Inflammatory macrophage (primary cell): ENCODE results near the gene LRP3.

Experiments
- DNase-seq, 2 donors: peaks; one replicate each; pipeline ENCODE4 v3.0.0-alpha.2; 2020 to 2022

LRP3 gene

DNA sequence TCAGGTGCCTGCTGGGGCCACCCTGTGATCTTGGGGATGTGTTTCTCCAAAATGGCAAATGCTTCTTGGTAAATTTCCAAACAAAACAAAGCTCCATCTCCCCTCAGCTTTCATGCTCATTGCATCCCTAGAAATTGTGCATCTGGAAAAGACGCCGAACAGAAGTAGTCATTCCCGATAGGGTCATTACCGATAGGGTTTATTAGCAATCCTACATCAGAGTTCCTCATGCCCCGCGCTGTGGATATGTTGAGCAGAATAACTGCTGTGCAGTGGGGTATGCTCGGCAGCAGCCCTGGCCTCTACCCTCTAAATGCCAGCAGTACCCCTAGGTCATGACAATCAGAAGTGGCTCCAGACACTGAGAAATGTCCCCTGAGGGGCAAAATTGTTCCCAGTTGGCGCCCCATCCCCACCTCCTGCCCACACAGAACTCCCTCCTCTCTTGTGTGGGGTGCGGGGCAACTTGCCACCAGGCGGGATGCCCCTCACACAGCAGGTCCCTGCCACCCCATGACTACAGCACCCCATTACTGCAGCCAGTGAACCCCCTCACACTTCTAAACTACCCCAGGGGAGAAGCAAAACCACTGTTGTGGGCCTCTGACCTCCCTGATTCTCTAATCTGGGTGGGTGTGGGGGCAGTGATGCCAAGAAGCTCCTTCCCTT lies 44.5 kb downstream of the LRP3 start:
- DNase-seq, result no peak

DNA sequence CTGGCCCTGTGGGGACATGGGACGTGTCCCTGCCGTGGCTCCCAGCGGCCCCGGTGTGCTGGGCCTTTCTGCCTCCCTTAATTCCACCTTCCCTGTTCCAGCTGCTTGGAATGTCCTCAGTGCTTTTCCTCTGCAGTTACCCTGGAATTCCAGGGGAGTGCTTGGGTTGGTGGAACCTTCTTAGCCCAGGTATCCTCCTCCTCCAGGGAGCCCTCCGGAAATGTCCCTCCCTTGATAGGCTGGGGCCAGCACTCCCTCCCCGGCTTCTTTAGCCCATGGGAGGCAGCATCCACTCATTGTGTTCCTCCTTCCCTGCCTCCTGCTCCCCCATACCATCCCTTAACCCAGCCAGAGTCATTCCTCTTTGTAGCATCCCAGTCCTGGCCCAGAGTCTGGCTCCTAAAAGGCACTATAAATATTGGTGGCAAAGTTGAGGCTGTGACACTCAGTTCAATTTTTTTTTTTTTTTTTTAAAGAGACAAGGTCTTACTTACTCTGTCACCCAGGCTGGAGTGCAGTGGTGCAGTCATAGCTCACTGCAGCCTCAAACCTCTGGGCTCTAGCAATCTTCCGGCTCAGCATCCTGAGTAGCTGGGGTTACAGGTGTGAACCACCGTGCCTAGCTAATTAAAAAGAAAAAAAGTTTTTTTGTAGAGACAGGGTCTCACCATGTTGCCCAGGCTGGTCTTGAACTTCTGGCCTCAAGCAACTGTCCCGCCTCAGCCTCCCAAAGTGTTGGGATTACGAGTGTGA lies 45.3 kb downstream of the LRP3 start:
- no peak for DNase-seq

DNA sequence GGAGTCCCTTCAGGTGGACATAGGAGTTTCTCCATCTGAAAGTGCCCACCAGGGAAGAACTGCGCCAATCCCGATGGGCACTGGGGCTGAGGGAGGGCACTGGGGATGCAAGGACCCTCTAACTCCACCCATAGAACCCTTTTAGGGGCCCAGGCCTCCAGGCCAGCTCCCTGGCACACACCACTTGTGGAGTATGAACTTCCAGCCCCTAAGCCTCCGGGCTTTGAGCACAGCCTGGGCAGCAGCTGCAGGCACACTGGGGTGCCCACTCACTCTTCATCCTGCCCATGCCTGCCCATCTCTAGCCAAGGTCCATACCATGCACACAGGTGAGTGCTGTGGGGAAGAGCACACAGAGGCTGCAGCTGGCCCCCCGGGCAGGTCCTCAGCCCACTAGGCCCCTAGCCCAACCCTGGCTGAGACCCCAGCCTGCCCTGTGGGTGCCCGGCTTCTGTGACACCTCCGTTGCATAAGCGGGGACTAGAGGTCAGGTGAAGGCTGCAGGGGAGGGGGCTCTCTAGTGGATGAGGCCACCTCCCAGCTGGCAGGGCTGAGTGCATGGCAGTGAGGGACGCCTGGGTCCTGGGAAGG lies 46.1 kb downstream of the LRP3 start:
- no peak for DNase-seq

DNA sequence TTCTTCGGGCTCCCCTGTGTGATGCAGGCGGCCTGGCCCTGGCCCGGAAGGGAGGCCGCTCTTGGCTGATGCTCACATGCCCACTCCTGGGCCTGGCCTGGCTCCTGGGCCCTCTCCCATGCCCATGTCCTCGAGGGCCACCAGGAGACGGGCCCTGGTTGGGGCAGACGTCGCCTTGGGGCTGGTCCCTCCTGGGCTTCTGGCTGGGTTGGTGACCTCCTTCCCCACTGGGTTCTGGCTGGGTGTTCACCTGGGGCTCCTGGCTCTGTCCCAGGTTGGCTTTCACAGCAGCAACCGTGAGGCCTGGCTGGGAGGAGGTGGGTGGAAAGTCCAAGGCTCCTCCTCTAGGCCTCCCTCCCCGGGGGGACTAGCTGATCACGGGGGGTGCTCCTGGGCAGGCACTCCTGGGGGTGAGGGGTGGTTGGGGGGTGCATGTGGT lies 47.0 kb downstream of the LRP3 start:
- DNase-seq, result no peak

DNA sequence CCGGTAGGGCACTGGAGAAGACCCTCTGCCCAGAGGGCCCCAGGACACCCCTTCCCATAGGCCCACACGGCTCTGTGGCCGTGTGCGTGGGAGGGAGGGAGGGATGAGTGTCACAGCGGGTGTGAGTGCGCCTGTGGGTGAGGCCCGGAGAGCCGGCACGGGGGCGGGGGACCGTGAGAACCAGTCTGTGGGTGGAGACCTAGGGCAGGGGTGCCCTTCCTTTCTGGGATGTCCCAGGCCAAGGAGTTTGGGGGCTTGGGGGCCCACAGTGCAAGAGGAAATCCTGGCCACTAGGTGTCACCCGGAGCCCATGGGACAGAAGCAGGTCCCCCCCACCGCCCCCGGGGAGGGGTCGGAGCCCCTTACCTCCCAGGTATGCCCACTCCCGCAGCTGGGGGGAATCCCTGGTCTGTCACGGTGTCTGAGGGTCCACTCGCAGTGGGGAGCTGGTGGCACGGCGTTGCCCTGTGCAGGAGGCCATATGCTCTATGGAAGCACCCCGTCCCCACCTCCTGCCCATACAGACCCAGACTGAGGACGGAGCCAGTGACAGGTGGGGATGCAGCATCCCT lies 47.5 kb downstream of the LRP3 start:
- peak; percentile 26 to 53 for DNase-seq

DNA sequence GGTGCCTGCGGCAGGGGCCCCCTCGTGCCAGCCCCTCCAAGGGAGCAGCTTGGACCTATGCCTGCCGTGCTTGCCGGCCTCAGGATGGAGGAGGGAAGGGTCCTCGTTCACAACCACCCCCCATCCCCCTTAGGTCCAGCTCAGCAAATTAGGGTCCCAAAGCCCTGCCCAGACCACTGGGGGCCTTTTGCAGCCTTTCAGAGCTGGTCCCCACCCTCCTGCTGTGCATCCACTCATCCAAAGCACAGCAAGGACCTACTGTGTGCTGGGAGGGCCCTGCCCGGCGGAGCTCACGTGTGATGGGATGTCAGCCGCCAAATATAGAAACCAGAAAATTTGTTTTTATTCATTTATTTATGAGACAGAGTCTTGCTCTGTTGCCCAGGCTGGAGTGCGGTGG lies 48.0 kb downstream of the LRP3 start:
- DNase-seq, result no peak

DNA sequence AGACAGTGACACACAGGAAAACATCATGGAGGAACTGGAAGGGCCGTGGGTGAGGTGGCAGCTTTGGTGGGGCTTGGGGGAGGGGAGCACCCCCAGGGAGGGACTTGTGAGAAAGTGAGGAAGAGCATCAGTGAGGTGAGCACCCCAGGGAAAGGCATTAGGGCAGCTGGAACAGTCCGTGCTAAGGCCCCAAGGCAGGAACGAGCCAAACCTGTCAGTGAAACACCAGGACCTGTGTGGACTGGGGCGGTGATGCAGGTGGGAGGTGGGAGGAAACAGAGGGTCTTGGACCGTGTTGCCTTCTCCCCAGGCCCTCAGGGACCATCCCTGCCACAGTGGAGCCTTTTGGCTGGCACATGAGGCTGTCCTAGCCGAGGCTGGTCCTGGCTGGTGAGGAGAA lies 48.8 kb downstream of the LRP3 start:
- DNase-seq, result no peak

DNA sequence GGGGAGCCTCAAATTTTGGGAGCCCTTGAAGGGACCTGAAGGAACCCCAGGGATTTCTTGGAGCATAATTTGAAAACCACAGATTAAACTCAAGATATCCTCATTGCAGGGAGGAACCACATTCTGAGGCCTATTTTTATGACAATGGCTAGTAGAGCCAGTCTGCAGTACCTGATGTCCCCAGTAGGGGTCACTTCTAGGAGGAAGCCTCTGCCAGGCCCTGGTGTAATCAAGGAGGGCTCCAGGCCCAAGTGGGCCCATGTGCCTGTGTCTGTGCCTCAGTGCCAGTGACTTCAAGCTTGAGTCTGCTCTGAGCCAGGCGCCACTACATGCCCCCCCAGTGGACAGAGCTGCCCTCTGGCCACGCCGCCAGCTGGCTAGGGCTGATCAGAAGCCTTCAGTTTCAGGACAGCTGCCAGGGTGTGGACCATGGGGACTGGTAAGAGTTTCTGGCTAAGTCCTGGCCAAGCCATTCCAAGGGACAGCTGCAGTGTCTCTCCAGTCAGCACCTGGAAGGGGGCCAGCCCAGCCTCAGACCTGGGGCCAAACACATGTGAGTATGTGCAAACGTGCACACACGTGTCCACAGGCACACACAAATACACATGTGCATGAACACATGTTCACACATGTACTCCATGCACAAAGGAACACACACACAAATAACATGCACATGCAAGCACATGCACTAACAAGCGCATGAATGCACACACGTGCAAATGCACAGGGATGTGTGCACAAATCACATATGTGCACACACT lies 52.0 kb downstream of the LRP3 start:
- DNase-seq, result peak; percentile 28 to 50

DNA sequence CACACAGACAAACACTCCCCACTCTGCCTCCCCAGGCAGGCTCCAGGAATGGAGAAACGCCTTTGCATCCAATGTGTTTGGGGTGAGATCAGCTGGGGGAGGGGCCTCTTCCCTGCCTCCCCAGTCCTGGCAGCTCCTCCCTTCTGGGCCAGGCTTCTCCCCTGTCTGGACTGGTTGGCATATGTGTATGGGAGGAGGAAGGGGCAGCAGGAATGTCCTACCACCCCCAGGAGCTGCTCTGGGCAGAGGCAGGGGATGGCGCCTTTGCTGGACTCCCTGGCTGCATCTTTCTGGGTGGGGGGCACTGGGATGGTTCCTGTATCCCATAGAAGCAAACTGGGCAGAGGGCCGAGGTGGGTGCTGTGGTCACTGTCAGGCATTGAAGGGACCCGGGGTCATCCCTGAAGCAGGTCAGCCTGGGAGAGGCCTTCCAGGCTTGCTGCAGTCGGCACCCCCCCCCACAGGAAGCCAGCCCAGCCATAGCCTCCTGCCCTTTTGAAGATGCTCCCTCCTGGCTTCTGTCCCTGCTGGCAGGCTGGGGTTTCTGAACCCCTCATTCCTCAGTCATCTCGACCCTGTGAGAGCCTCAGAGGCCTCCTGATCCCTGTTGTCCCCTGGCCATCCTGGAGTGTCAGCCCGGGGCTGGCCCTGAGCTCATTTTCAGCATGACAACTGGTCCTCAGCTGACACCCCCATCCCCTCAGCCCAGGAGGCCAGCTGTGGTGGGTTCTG lies 52.7 kb downstream of the LRP3 start:
- DNase-seq, result peak in 1 of 2 donors; percentile 19

DNA sequence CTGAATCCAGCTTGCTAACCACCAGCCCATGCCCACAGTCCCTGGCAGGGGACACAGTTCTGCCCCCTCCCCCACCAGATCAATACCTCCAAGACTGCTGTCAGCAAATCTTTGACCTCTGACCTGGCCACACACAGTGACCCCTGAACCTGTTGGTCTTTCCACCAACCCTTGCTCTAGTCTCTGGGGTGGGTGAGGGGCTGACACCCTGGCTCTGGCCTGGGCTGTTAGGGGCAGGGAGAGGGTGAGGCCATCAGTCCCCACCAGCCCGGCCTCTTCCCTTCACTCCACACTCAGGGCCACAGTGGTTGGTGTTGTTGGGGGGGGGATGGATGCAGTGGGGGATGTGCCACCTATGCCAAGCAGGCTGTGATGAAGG lies 53.3 kb downstream of the LRP3 start:
- DNase-seq, result no peak

DNA sequence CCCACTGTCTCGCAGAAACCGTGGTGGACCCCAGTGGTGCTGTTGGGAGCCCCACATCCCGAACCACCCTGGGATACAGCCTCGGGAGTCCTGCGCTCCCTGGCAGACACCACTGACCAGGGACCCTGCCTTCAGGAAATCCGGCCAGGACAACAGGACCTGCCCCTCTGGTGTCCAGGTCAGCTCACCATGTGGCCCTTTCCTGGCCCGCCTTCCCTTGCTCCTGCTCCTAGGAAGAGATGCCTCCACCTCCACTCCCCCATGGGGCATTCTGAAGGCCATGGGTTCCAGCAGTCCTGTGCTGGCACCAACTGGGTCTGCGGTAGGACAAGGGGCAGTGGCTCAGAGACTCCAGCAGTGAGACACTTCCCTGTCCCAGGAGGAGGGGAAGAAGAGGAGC lies 54.0 kb downstream of the LRP3 start:
- no peak for DNase-seq

DNA sequence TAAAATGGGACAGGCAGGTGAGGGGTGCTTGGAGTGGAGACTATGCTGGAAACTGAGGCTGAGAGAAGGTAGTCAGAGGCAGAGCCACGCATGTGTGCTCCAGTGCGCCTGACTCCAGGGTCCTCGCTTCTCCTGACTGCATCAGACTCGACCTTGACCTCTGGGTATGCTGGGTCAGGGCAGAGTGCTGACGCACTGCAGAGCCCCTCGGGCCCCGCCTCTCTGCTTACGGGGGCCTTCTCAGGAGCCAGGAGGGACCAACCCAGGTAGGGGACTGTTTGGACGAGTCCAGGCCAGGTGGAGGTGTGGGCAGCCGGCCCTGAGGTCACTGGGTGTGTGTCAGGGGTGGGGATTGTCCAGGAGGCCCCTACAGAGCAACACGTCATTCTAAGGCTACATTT lies 54.4 kb downstream of the LRP3 start:
- DNase-seq, result no peak

DNA sequence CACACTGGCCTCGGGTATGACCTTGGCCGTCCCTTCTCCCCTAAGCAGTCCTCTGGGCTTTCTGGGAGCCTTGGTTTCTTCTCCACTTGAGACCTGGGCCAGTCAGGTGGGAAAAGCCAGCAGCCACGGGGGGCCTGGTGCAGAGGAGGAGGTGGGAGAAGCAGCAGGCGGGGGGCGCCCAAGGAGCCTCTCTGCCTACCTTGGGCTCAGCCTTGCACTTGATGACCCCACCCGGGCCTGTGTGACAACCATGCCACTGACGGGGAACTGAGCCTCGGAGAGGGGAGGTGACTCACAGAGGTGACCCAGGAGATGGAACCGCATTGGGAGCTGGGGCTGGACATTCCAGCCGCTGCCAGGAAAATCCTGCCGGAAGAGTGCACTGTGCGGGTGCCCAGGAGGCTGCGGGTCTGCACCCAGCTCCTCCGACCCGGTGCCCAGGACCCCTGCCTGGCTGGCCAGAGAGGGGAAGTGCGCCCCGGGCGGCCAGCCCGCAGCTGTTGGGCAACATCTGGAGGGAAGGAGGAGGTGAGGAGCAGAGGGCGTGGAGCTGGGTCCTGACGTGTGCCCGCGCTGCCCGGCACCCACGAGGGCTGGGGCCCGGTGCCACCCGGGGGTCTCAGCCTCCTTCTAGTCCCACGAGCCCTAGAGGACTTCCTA lies 55.0 kb downstream of the LRP3 start:
- peak; percentile 75 to 81 for DNase-seq

DNA sequence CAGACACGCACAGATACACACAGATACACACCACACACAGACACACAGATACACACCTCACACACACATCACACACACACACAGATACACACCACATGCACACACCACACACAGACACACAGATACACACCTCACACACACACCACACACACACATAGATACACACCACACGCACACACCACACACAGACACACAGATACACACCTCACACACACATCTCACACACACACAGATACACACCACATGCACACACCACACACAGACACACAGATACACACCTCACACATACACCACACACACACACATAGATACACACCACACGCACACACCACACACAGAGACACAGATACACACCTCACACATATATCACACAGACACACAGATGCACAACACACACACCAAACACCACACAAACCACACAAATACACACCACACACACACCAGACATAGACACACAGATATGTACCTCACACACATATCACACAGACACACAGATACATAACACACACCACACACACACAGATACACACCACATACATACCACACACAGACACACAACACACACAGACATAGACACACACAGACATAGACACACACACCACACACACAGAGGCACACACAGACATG lies 55.7 kb downstream of the LRP3 start:
- DNase-seq, result no peak

DNA sequence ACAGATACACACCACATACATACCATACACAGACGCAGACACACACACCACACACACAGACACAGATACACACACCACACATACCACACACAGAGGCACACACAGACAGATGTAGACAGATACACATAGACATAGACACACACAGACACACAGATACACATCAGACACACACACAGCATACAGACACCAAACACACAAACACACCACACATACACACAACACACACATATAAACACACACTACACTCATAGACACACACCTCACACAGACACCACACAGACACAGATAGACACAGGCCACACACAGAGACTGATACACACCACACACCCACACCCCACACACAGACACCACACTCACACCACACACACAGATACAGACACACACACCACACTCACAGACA lies 56.4 kb downstream of the LRP3 start:
- no peak for DNase-seq

DNA sequence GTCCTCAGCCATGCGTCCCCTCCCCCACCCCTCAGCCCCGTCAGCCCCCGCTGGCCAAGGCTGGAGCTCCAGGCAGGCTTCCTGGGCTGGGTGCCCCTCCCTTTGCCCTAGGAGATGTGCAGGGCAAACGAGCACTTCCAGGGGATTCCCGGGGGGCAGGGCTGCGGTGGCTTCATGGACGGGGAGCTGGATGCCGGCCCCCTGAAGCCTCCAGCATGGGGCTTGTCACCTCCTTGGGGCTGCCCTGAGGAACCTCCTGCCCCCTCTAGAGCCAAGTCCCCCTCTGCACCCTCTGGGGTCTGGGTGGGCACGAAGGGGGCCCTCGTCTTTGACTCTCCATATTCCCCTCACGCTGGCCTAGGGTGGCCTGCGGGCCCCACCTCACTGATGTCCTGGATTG lies 56.9 kb downstream of the LRP3 start:
- DNase-seq, result no peak

DNA sequence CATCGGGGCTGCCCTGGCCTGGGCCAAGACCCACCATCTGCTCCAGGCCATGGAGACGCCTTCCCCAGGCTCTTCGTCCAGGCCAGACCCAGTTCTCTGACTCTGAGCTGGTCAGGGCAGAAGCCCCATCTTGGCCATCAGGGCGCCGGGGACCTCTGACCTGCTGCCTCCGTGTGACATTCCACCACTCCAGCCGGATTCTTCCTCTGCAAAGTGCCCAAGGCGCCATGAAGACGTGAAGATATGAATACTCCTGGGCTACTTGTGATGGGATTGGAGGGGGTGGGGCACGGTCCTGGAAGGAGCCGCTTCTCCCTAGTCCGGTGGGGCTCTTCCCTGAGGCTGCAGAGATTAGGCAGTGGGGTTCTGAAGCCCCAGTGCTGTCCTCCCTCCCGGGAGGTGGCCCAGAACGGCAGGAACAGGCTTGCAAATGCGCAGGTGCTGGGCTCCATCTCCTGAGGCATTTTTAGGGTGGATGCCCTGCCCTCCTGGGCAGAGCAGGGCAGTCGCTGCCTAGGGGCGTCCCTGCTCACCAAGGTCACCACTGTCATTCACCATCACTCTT lies 57.5 kb downstream of the LRP3 start:
- DNase-seq, result no peak

DNA sequence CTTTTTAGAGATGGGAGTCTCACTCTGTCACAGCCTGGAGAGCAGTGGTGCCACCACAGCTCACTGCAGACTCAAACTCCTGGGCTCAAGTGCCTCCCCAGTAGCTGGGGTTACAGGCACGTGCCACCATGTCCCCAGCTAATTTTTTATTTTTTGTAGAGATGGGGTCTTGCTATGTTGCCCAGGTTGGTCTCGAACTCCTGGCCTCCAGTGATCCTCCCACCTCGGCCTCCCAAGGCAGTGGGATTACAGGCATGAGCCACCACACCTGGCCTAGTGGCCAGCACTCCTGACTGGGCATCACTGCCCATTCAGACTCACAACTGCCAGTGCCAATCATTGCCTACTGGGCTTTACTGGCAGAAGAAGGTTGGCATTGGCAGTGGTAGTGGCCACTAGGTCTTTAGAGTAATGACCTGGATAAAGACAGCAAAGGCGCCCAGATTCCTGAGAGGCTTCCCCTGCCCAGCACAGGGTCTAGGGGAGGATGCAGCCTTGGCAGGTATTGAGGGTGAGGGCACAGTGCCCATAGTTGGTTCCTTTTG lies 58.4 kb downstream of the LRP3 start:
- DNase-seq, result no peak

DNA sequence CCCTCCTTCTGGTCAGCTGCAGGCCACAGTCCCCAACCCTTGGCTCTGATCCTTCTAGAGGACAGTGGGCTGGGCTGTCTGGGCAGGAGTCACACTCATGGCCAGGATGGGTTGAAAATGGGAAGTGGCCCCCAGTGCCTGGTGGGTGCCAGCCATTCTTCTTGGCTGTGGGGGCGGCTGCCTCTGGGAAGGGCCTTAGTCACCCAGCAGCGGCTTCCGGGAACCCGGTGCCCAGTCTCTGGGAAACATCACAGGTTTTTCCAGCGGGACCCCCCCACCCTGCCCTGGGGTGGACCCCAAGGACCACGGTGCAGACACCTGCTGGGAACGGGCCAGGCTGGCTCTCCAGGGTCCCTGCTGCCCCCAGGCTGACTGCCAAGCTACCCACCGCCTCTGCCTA lies 58.8 kb downstream of the LRP3 start:
- peak; percentile 86 to 92 for DNase-seq

DNA sequence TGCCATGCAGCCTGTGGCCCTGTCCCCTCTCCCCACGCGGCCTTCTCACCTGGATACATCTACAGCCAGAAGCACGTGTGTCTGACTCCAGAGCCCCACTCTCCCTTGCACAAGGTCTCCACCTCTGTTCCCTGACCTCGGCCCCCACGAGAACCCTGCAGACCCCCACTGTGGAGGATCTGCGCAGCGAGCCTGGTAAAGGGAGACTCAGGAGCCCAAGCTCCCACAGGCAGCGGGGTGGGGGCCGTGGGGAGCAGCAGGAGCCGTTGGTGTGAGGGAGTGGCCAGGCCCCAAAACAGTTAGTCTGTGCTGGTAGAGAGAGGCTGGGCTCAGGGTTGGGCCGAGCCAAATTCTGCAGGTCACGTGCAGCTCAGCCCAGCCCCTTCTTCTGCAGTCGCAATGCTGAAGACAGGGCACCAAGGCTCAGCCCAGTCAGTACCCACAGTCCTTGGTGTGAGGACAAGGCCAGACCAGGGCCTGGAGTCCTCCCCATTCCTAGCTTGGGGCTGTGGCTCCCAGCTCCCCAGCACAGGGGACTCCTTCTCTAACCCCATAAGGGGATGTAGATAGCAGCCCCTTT lies 60.2 kb downstream of the LRP3 start:
- no peak for DNase-seq
